Neural cell (in vitro differentiated cells): ENCODE measurements around the gene UNK. TPM values are rescaled to one million over a fixed set of nuclear protein-coding genes. Genes with fewer than 3 reads are reported as not detected.
"Not testable (repeated sequence)": the region's sequence is repeated elsewhere in the genome, so short reads cannot be mapped to it uniquely, and the experiment has no call there.

Experiments
- H2AFZ ChIP-seq: fragments of 200-600, 300-800 bp; sonication (generic), shearing (Covaris generic); 2 replicates; pipeline ENCODE4 v1.6.0; 2014; ENCODE audit warnings: low read depth, mild to moderate bottlenecking, antibody characterized with exemption, low read length, moderate library complexity
- H3F3A ChIP-seq: fragments of 200-600 bp; shearing (Covaris generic); 2 replicates; pipeline ENCODE4 v1.6.1; 2016; ENCODE audit warnings: mild to moderate bottlenecking, moderate library complexity, mixed read lengths, antibody characterized with exemption, low read length; ENCODE audit not compliant: insufficient read depth, poor library complexity, severe bottlenecking
- H3K27ac ChIP-seq: fragments of 200-600, 300-800 bp; sonication (generic), shearing (Covaris generic); 2 replicates; pipeline ENCODE4 v1.5.1; 2014; ENCODE audit warnings: mild to moderate bottlenecking, low read length, moderate library complexity
- H3K27me3 ChIP-seq: fragments of 300-800, 200-600 bp; sonication (generic), shearing (Covaris generic); 2 replicates; pipeline ENCODE4 v1.6.0; 2014; ENCODE audit warnings: mild to moderate bottlenecking, low read depth, low read length, moderate library complexity; ENCODE audit not compliant: insufficient read depth
- H3K36me3 ChIP-seq: fragments of 300-800, 200-600 bp; sonication (generic), shearing (Covaris generic); 2 replicates; pipeline ENCODE4 v1.5.1; 2014; ENCODE audit warnings: mild to moderate bottlenecking, antibody characterized with exemption, low read length, moderate library complexity; ENCODE audit not compliant: insufficient read depth
- H3K4me2 ChIP-seq: fragments of 300-800, 200-600 bp; sonication (generic), shearing (Covaris generic); 2 replicates; pipeline ENCODE4 v1.6.0; 2014; ENCODE audit warnings: mild to moderate bottlenecking, low read length
- H3K4me3 ChIP-seq: fragments of 300-800, 200-600 bp; sonication (generic), shearing (Covaris generic); 2 replicates; pipeline ENCODE4 v1.5.1; 2014; ENCODE audit warnings: mild to moderate bottlenecking, low read length, moderate library complexity
- H3K79me2 ChIP-seq: fragments of 200-600 bp; shearing (Covaris generic); replicated peaks from 2 replicates; pipeline ENCODE4 v1.6.0; 2014; ENCODE audit warnings: mild to moderate bottlenecking, low read length, moderate library complexity; ENCODE audit not compliant: insufficient read depth
- H3K9ac ChIP-seq: fragments of 300-800, 200-600 bp; sonication (generic), shearing (Covaris generic); 2 replicates; pipeline ENCODE4 v1.6.1; 2016; ENCODE audit warnings: mild to moderate bottlenecking, low read length, mixed read lengths
- H3K9me2 ChIP-seq: fragments of 200-600 bp; shearing (Covaris generic); 2 replicates; pipeline ENCODE4 v1.6.1; 2016; ENCODE audit warnings: mild to moderate bottlenecking, low read length, mixed read lengths; ENCODE audit not compliant: insufficient read depth
- H3K9me3 ChIP-seq: fragments of 200-600, 300-800 bp; sonication (generic), shearing (Covaris generic); 2 replicates; pipeline ENCODE4 v1.6.1; 2016; ENCODE audit warnings: mild to moderate bottlenecking, mixed run types, low read length, moderate library complexity, mixed read lengths
- H4K20me1 ChIP-seq: fragments of 200-600 bp; shearing (Covaris generic); 2 replicates; pipeline ENCODE4 v1.6.1; 2016; ENCODE audit warnings: mild to moderate bottlenecking, mixed run types; ENCODE audit not compliant: insufficient read depth
- CTCF ChIP-seq: fragments of 450-650 bp; IDR thresholded peaks from 2 replicates; pipeline ENCODE4 v1.5.1; 2014; ENCODE audit warnings: antibody characterized with exemption, mild to moderate bottlenecking, moderate library complexity; ENCODE audit not compliant: poor library complexity, severe bottlenecking
- EP300 ChIP-seq: fragments of 450-650 bp; conservative IDR thresholded peaks from 2 replicates; pipeline ENCODE4 v1.6.1; 2014; ENCODE audit warnings: antibody characterized with exemption, mild to moderate bottlenecking, moderate library complexity; ENCODE audit not compliant: poor library complexity, severe bottlenecking
- MXI1 ChIP-seq: fragments of 450-650 bp; conservative IDR thresholded peaks from 2 replicates; pipeline ENCODE4 v1.6.1; 2014; ENCODE audit warnings: antibody characterized with exemption, mild to moderate bottlenecking; ENCODE audit not compliant: poor library complexity, severe bottlenecking
- POLR2AphosphoS5 ChIP-seq: IDR thresholded peaks from 2 replicates; pipeline ENCODE4 v1.6.1; 2012
- RAD21 ChIP-seq: fragments of 450-650 bp; conservative IDR thresholded peaks from 2 replicates; pipeline ENCODE4 v1.6.1; 2014; ENCODE audit warnings: antibody characterized with exemption, mild to moderate bottlenecking, moderate library complexity
- REST ChIP-seq: IDR thresholded peaks from 2 replicates; pipeline ENCODE4 v1.6.1; 2012; ENCODE audit warnings: borderline replicate concordance
- SMC3 ChIP-seq: fragments of 450-650 bp; conservative IDR thresholded peaks from 2 replicates; pipeline ENCODE4 v1.6.1; 2014; ENCODE audit warnings: antibody characterized with exemption, mild to moderate bottlenecking, moderate library complexity; ENCODE audit not compliant: poor library complexity
- TAF1 ChIP-seq: IDR thresholded peaks from 2 replicates; pipeline ENCODE4 v1.6.1; 2012; ENCODE audit warnings: low read depth
- polyA plus RNA-seq: library from polyadenylated mRNA; depleted of rRNA; stranded (reverse); fragments of >200 nt; gene quantifications from 2 replicates; pipeline ENCODE4 v1.2.3, GENCODE V29; 2014

UNK gene
- polyA plus RNA-seq, 1 donor from 2014 or later: 29.9 TPM

- no peaks in the 10 kb centered on the region for H3K9me3 ChIP-seq
- H3K27me3 ChIP-seq: no peaks in the 10 kb centered on the region
- no peaks in the 10 kb centered on the region for H3K79me2 ChIP-seq
- H4K20me1 ChIP-seq: no peaks in the 10 kb centered on the region
- no peak overlapping the region for H3K27ac ChIP-seq
- H3K9me2 ChIP-seq: no peaks in the 10 kb centered on the region
- H3K4me2 ChIP-seq: no peak overlapping the region
- no peak overlapping the region for H2AFZ ChIP-seq
- H3K4me3 ChIP-seq: no peak overlapping the region
- no peak overlapping the region for H3K9ac ChIP-seq
- no peaks in the 10 kb centered on the region for H3F3A ChIP-seq
- no peaks in the 10 kb centered on the region for H3K36me3 ChIP-seq
- TF ChIP-seq MXI1 (no peak), POLR2AphosphoS5 (no peak), REST (no peak)
Observed at GRCh38 chr17:75869282-75870141, 84.9 kb downstream of the UNK start.

- not testable (repeated sequence) for H2AFZ ChIP-seq, H4K20me1 ChIP-seq, H3K36me3 ChIP-seq, H3K27ac ChIP-seq, H3K27me3 ChIP-seq, H3F3A ChIP-seq, H3K9me3 ChIP-seq, H3K4me3 ChIP-seq, H3K9me2 ChIP-seq, H3K79me2 ChIP-seq, H3K4me2 ChIP-seq, H3K9ac ChIP-seq
Observed at GRCh38 chr17:75870228-75870627, 85.6 kb downstream of the UNK start.

- no peak for TF ChIP-seq RAD21
- no peak for TF ChIP-seq REST
- no peak for TF ChIP-seq EP300
- TF ChIP-seq CTCF: no peak
- no peak for TF ChIP-seq TAF1
- no peak for TF ChIP-seq MXI1
- no peak for TF ChIP-seq SMC3
- Histone ChIP-seq H3F3A (no peaks in the 10 kb centered on the region), H4K20me1 (no peaks in the 10 kb centered on the region), H3K9me3 (no peaks in the 10 kb centered on the region), H3K79me2 (no peaks in the 10 kb centered on the region), H2AFZ (no peak overlapping the region), H3K9me2 (no peaks in the 10 kb centered on the region), H3K27me3 (peaks cover 23% of the 10 kb centered on the region), H3K4me3 (no peak overlapping the region), H3K27ac (no peak overlapping the region), H3K9ac (no peak overlapping the region), H3K4me2 (no peak overlapping the region), H3K36me3 (no peaks in the 10 kb centered on the region)
Observed at GRCh38 chr17:75872434-75873351, 88.1 kb downstream of the UNK start.
